ENCODE measurements around the gene CELF2. TPM values are rescaled to one million over a fixed set of nuclear protein-coding genes. Genes with fewer than 3 reads are reported as not detected.

Gene CELF2
- total RNA-seq, 4 donors from 2014 or later, result 106 to 127 (median 120) TPM

DNA sequence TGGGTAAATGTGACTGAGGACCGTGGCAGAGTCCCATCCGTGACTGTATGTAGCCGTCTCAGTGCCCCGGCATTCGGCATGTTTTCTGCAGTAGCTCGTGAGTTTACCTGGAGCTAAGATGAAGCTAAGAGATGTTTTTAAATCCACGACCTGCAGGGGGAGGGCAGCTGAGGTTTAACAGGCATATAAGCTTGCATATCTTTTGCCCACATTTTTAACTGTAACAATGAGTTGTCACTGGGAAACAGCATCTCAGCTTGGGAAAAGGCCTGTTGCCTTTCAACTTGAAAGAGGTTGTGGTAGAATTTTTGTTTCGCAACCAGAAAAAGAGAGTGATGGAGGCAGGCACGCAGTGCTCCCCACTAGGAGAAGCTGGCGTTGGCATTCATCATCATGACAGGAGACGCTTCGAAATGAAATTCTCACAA, 77.7 kb downstream of the CELF2 start:
- peaks cover 0 to 2% (median 0%) of the 10 kb centered on the region in 4 donors for H3K9me3 ChIP-seq
- no peaks in the 10 kb centered on the region for H3K36me3 ChIP-seq
- H3K4me1 ChIP-seq, result peaks cover 0 to 25% (median 0%) of the 10 kb centered on the region in 4 donors
- H3K4me3 ChIP-seq, result no peak overlapping the region
- H3K27ac ChIP-seq, result no peak overlapping the region
- WGBS, 2 donors, result 86 to 92% methylated on average over 12 of the region's 12 CpGs
- no peaks in the 10 kb centered on the region for H3K27me3 ChIP-seq
- no peak for DNase-seq (ENCODE audit: low spot score in 2 of 2)
- no peak for TF ChIP-seq EP300 (IDR thresholded peaks at IDR 0.05)
- TF ChIP-seq POLR2A (IDR thresholded peaks at IDR 0.05), result no peak
- TF ChIP-seq, protein P1, sequence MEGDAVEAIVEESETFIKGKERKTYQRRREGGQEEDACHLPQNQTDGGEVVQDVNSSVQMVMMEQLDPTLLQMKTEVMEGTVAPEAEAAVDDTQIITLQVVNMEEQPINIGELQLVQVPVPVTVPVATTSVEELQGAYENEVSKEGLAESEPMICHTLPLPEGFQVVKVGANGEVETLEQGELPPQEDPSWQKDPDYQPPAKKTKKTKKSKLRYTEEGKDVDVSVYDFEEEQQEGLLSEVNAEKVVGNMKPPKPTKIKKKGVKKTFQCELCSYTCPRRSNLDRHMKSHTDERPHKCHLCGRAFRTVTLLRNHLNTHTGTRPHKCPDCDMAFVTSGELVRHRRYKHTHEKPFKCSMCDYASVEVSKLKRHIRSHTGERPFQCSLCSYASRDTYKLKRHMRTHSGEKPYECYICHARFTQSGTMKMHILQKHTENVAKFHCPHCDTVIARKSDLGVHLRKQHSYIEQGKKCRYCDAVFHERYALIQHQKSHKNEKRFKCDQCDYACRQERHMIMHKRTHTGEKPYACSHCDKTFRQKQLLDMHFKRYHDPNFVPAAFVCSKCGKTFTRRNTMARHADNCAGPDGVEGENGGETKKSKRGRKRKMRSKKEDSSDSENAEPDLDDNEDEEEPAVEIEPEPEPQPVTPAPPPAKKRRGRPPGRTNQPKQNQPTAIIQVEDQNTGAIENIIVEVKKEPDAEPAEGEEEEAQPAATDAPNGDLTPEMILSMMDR (IDR thresholded peaks at IDR 0.05), result no peak

DNA sequence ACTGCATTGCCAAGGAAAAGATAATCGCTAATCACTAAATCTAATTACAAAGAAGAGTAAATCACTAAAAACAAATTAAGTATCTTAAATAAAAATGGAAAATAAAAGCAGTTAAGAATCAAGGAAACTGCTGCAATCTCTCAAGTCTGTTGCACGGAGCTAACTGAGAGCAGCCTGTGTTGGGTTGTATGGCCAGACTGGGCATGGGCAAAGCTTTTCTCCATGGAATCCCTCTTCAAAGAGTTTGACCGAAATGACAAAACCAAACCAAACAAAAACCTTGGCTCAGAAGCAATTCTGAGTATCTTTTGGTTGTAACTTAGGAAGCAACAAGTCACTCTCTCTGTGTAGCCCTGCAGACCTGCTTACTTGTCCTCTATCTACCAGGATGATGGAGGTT, 78.8 kb downstream of the CELF2 start:
- TF ChIP-seq, protein P1 (IDR thresholded peaks at IDR 0.05), result no peak
- TF ChIP-seq POLR2A (IDR thresholded peaks at IDR 0.05) (no peak), EP300 (IDR thresholded peaks at IDR 0.05) (no peak)
- Histone ChIP-seq H3K36me3 (no peaks in the 10 kb centered on the region), H3K27me3 (no peaks in the 10 kb centered on the region), H3K9me3 (peaks cover 0 to 2% (median 0%) of the 10 kb centered on the region in 4 donors), H3K4me3 (no peak overlapping the region), H3K4me1 (peaks cover 0 to 31% (median 0%) of the 10 kb centered on the region in 4 donors), H3K27ac (no peak overlapping the region)
- DNase-seq (ENCODE audit: low spot score in 2 of 2), result no peak
- 72 to 75% methylated on average over 3 of the region's 3 CpGs for WGBS, 2 donors

DNA sequence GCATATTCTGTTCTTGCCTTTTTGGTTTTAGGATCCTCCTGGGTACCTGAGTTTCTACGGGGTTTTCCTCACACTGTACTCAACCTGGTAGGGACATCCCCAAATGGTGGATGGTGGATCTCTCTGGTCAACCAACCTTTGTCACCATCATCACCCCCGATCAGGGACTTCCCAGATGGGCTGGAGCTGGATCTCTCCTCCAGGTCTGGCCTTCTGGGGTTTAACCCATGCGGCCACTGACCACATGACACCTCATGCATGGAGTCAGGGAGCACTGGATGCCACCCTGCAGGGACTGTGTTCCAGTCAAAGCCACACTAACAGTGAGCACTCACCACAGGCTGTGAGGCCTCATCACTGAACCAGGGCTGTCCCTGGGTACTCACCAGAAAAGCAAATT, 80.0 kb downstream of the CELF2 start:
- Histone ChIP-seq H3K4me1 (peaks cover 0 to 37% (median 0%) of the 10 kb centered on the region in 4 donors), H3K9me3 (peaks cover 0 to 2% (median 0%) of the 10 kb centered on the region in 4 donors), H3K36me3 (no peaks in the 10 kb centered on the region), H3K27ac (peak overlapping the region in 1 of 4 donors; percentile 41), H3K4me3 (no peak overlapping the region), H3K27me3 (no peaks in the 10 kb centered on the region)
- no peak for DNase-seq (ENCODE audit: low spot score in 2 of 2)
- WGBS, 2 donors, result 92 to 94% methylated on average over 3 of the region's 3 CpGs
- TF ChIP-seq EP300 (IDR thresholded peaks at IDR 0.05), result no peak
- TF ChIP-seq POLR2A (IDR thresholded peaks at IDR 0.05), result no peak
- TF ChIP-seq, protein P1 (IDR thresholded peaks at IDR 0.05), result no peak

DNA sequence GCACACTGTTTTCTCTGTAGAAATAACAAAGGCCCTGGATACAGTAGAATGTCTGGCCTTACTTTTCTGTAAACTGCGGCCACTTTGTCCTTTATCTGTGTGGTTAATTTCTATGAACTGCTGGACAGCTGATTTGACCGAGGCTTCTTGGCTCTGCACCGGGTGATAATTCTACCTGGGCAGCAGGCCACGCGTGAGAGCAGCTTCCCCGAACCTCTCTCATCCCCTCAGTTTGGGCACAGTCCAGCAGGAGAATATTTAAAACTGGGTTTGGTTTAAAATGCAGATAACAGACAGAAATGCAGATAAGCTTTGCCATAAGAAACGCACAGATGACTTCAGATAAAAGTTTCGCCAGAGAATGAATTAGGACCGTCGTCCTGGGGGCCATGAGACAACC, 81.0 kb downstream of the CELF2 start:
- no peaks in the 10 kb centered on the region for H3K36me3 ChIP-seq
- DNase-seq (ENCODE audit: low spot score in 2 of 2), result no peak
- H3K27me3 ChIP-seq, result no peaks in the 10 kb centered on the region
- 58 to 70% methylated on average over 10 of the region's 10 CpGs for WGBS, 2 donors
- peak overlapping the region in 1 of 4 donors; percentile 41 for H3K27ac ChIP-seq
- H3K9me3 ChIP-seq, result no peaks in the 10 kb centered on the region
- peaks cover 0 to 36% (median 0%) of the 10 kb centered on the region in 4 donors for H3K4me1 ChIP-seq
- TF ChIP-seq, protein P1 (IDR thresholded peaks at IDR 0.05), result no peak
- no peak for TF ChIP-seq POLR2A (IDR thresholded peaks at IDR 0.05)
- no peak for TF ChIP-seq EP300 (IDR thresholded peaks at IDR 0.05)
- H3K4me3 ChIP-seq, result no peak overlapping the region

DNA sequence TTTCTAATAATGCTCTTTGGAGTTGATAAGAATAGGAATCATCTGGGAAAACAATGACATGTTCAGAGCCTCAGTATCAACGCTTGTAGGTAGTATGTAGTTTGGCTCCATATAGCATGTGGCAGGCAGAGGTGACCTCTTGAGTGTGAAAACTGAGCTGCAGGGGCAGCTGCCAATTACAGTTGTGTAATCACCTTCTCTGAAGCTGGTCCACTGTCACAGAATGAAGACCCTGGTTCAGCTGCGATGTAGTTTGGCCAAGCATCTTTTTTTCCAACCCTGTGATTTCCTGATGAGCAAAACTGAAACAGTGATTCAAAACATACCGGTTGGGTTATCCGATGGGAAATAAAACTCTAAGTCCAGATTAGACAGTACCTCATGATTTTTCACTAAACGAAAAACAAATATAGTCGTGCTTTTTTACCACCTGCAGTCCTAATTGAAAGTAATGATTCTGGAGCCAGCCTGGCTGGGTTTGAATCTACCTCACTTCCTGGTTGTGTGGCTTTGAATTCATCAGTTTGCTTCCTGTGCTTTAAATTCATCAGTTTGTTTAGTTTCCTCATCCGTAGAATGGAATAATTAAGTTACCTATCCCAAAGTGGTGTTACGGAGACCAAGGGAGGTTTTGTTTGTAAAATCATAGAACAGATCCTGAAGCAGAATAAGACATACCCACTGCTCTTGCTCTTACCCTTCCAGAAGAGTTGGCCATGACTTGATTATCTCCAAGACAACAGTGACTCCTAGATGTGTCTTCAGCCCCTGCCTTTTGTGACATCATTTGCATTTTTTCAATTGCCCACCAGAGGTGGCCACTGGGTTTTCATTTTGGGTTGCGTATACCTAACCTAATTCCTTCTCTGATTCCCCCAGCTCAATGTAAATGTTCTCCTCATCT, 87.4 kb downstream of the CELF2 start:
- WGBS, 2 donors, result 91 to 95% methylated on average over 9 of the region's 9 CpGs
- Histone ChIP-seq H3K4me3 (no peak overlapping the region), H3K4me1 (peaks cover 0 to 60% (median 6%) of the 10 kb centered on the region in 4 donors), H3K27me3 (no peaks in the 10 kb centered on the region), H3K27ac (peak overlapping the region in 1 of 4 donors; percentile 43), H3K36me3 (no peaks in the 10 kb centered on the region), H3K9me3 (no peaks in the 10 kb centered on the region)
- no peak for TF ChIP-seq POLR2A (IDR thresholded peaks at IDR 0.05)
- TF ChIP-seq, protein P1 (IDR thresholded peaks at IDR 0.05), result no peak
- TF ChIP-seq EP300 (IDR thresholded peaks at IDR 0.05), result no peak
- DNase-seq (ENCODE audit: low spot score in 2 of 2), result no peak
